Testis (tissue), 3 donors: Measurements from ENCODE around the gene SLC9C1. TPM values are rescaled to one million over a fixed set of nuclear protein-coding genes. Genes with fewer than 3 reads are reported as not detected.

ENCODE experiments used
- DNase-seq: peaks from one replicate; pipeline ENCODE4 v3.0.0-alpha.2; 2019
- H3K27ac ChIP-seq, 2 donors: fragments of 200-600 bp; sonication (generic); one replicate each; pipeline ENCODE4 v1.5.1; 2019
- H3K27me3 ChIP-seq: fragments of 200-600 bp; sonication (generic); one replicate; pipeline ENCODE4 v1.5.1; 2019
- H3K36me3 ChIP-seq: fragments of 200-600 bp; sonication (generic); one replicate; pipeline ENCODE4 v1.5.1; 2017; ENCODE audit warnings: low read depth; ENCODE audit errors: missing control alignments
- H3K4me1 ChIP-seq: fragments of 200-600 bp; sonication (generic); one replicate; pipeline ENCODE4 v1.5.1; 2019
- H3K4me3 ChIP-seq, 2 donors: fragments of 200-600 bp; sonication (generic); one replicate each; pipeline ENCODE4 v1.5.1; 2017 to 2019
- H3K9me3 ChIP-seq: fragments of 200-600 bp; sonication (generic); one replicate; pipeline ENCODE4 v1.5.1; 2017
- CTCF ChIP-seq, 3 experiments: fragments of 450-650 bp in 2 of 3; fragments of 200-600 bp in 1 of 3; sonication (generic) in 1 of 3; IDR thresholded peaks; one replicate each; pipeline ENCODE4 v1.5.1; 2016 to 2019; ENCODE audit warnings: antibody characterized with exemption in 3 of 3, mild to moderate bottlenecking in 2 of 3, moderate library complexity in 1 of 3
- POLR2A ChIP-seq: fragments of 450-650 bp; IDR thresholded peaks from one replicate; pipeline ENCODE4 v1.6.1; 2017; ENCODE audit warnings: antibody characterized with exemption, mild to moderate bottlenecking, moderate library complexity
- WGBS, 2 donors: methylation state at CpG; one replicate each; pipeline ENCODE4 v1.1.5; 2018; 5-methylcytosine and 5-hydroxymethylcytosine counted together
- intact Hi-C: fragments of 100-400 bp; cut with DNase I; formaldehyde crosslinking; loops from one replicate; pipeline ENCODE4 v1.15.1; 2023; ENCODE audit warnings: low total_unique reads
- polyA plus RNA-seq: library from polyadenylated mRNA; stranded (reverse); fragments of 350-450 nt; fragmentation: Illumina TruSeq; extraction: RNeasy Lipid Tissue Mini Kit (QIAGEN cat#74804); gene quantifications from one replicate; pipeline ENCODE4 v1.2.3, GENCODE V29; 2014; ENCODE audit warnings: low read depth, low replicate concordance; ENCODE audit not compliant: insufficient read depth
- total RNA-seq, 2 donors: library from RNA; depleted of rRNA; stranded (reverse); fragments of >200 nt; gene quantifications; one replicate each; pipeline ENCODE4 v1.2.3, GENCODE V29; 2016

SLC9C1 gene
- total and polyA plus RNA-seq, 3 donors from 2014 or later: 3.0 to 20.0 (median 9.8) TPM

DNA sequence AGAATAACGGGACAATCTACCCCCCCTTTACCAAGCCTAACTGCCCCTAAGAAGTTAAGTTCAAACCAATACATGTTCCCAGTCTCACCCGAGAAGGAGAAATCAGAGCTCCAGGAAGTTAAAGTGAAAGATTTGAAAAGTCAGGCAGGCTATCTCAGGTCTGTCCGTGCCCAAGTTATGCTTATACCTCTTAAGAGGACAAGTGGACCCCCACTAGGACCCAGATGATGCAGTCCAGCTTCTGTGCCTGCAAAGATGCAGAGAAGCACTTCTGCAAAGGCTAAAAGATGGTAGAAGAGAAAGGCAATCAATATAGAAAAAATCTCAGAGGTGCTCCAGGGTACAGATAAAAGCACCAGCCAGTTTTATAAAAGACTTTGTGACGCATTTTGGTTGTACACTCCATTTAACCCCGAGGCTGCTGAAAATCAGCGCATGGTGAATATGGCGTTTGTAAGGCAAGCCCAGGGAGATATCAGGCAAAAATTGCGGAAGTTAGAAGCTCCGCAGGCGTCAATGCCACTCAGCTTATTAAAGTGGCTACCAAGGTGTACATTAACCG, 9.8 kb upstream of the SLC9C1 start:
- Histone ChIP-seq H3K36me3 (no peaks in the 10 kb centered on the region), H3K4me3 (peak overlapping the region; percentile 46 to 54), H3K27ac (peak overlapping the region in 1 of 2 donors; percentile 11), H3K4me1 (peaks cover 3% of the 10 kb centered on the region), H3K9me3 (no peaks in the 10 kb centered on the region), H3K27me3 (no peaks in the 10 kb centered on the region)
- intact Hi-C loops: no loop called here
- peak; percentile 70 for DNase-seq
- whole genome bisulfite sequencing, 2 donors: 1 to 3% methylated on average over 11 of the region's 11 CpGs
- TF ChIP-seq CTCF (IDR thresholded peaks at IDR 0.05) (no peak), POLR2A (no peak)

GRCh38 chr3:112302881-112303763, 9.1 kb upstream of the SLC9C1 start:
- 7 to 17% methylated on average over 12 of the region's 12 CpGs for WGBS, 2 donors
- no peak for DNase-seq
- Histone ChIP-seq H3K36me3 (no peaks in the 10 kb centered on the region), H3K27me3 (no peaks in the 10 kb centered on the region), H3K9me3 (no peaks in the 10 kb centered on the region), H3K27ac (no peak overlapping the region), H3K4me3 (peak overlapping the region; percentile 46 to 54), H3K4me1 (peaks cover 3% of the 10 kb centered on the region)
- intact Hi-C loops: no loop called here
- TF ChIP-seq POLR2A (no peak), CTCF (IDR thresholded peaks at IDR 0.05) (no peak)

- no peaks in the 10 kb centered on the region for H3K36me3 ChIP-seq
- no peaks in the 10 kb centered on the region for H3K27me3 ChIP-seq
- H3K4me3 ChIP-seq: peak overlapping the region in 1 of 2 donors; percentile 54
- H3K27ac ChIP-seq: peak overlapping the region in 1 of 2 donors; percentile 3
- H3K9me3 ChIP-seq: no peaks in the 10 kb centered on the region
- 47 to 51% methylated on average over 8 to 11 of the region's 11 CpGs for WGBS, 2 donors
- TF ChIP-seq CTCF (IDR thresholded peaks at IDR 0.05): no peak
- TF ChIP-seq POLR2A: no peak
- peaks cover 3% of the 10 kb centered on the region for H3K4me1 ChIP-seq
- DNase-seq: no peak
- intact Hi-C loops: no loop called here
These were observed 8.3 kb upstream of the SLC9C1 start for GRCh38 chr3:112302150-112302830.

DNA sequence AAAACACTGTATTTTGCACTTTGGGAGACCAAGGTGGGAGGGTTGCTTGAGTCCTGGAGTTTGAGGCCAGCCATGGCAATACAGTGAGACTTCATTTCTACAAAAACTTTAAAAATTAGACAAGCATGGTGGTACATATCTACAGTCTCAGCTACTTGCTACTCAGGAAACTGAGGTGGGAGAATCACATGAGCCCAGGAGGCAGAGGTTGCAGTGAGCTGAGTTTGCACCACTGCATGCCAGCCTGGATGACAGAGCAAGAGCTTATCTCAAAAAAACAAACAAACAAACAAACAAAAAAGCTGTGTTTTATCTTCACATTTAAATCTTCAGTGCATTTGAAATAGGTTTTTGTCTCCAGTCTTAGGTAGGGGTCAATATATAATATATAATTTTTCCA, 4.8 kb upstream of the SLC9C1 start:
- no peaks in the 10 kb centered on the region for H3K27me3 ChIP-seq
- no peak for DNase-seq
- H3K9me3 ChIP-seq: no peaks in the 10 kb centered on the region
- no peaks in the 10 kb centered on the region for H3K36me3 ChIP-seq
- TF ChIP-seq POLR2A: no peak
- no peak for TF ChIP-seq CTCF (IDR thresholded peaks at IDR 0.05)
- no peak overlapping the region for H3K27ac ChIP-seq
- no peak overlapping the region for H3K4me3 ChIP-seq
- intact Hi-C loops: loop anchor here (10.0 kb wide), 1 partner anchor 236 kb away; no protein-coding TSS in a partner anchor
- H3K4me1 ChIP-seq: no peaks in the 10 kb centered on the region
